Measurements from ENCODE around the gene FAM98C. TPM values are rescaled to one million over a fixed set of nuclear protein-coding genes. Genes with fewer than 3 reads are reported as not detected.
A peak's percentile ranks its signal among the peaks of the same experiment; 100 is the strongest.

Gene FAM98C
- total and polyA plus RNA-seq, 4 donors, result 10.5 to 52.3 (median 29.2) TPM

- H3K9me3 ChIP-seq (ENCODE audit: control insufficient read depth, insufficient read depth, low read length), result no peaks in the 10 kb centered on the region
- H3K36me3 ChIP-seq (ENCODE audit: control insufficient read depth, insufficient read depth, low read length), result no peaks in the 10 kb centered on the region
- no peaks in the 10 kb centered on the region for H3K27me3 ChIP-seq (ENCODE audit: control insufficient read depth, insufficient read depth, low read length)
- no peak for DNase-seq (ENCODE audit: low read depth in 4 of 6, low spot score in 6 of 6)
- H3K4me3 ChIP-seq (ENCODE audit: low read depth, low read length), result no peak overlapping the region
- no peak overlapping the region for H3K27ac ChIP-seq (ENCODE audit: low read depth, low read length)
- no peaks in the 10 kb centered on the region for H3K4me1 ChIP-seq (ENCODE audit: control insufficient read depth, insufficient read depth, low read length)
- WGBS (ENCODE audit: insufficient coverage), result 93% methylated on average over 6 of the region's 7 CpGs
Measured at GRCh38 chr19:38445362-38445761, 42.5 kb downstream of the FAM98C start.

GRCh38 chr19:38448225-38448624 is 45.3 kb downstream of the FAM98C start:
- Histone ChIP-seq H3K27ac (ENCODE audit: low read depth, low read length) (no peak overlapping the region), H3K9me3 (ENCODE audit: control insufficient read depth, insufficient read depth, low read length) (no peaks in the 10 kb centered on the region), H3K36me3 (ENCODE audit: control insufficient read depth, insufficient read depth, low read length) (peaks cover 2% of the 10 kb centered on the region), H3K27me3 (ENCODE audit: control insufficient read depth, insufficient read depth, low read length) (no peaks in the 10 kb centered on the region), H3K4me1 (ENCODE audit: control insufficient read depth, insufficient read depth, low read length) (no peaks in the 10 kb centered on the region), H3K4me3 (ENCODE audit: low read depth, low read length) (no peak overlapping the region)
- WGBS (ENCODE audit: insufficient coverage), result 95% methylated on average over 9 of the region's 9 CpGs
- DNase-seq (ENCODE audit: low read depth in 4 of 6, low spot score in 6 of 6), result no peak

GRCh38 chr19:38449518-38449917 is 46.6 kb downstream of the FAM98C start:
- Histone ChIP-seq H3K4me1 (ENCODE audit: control insufficient read depth, insufficient read depth, low read length) (no peaks in the 10 kb centered on the region), H3K4me3 (ENCODE audit: low read depth, low read length) (no peak overlapping the region), H3K27ac (ENCODE audit: low read depth, low read length) (no peak overlapping the region), H3K36me3 (ENCODE audit: control insufficient read depth, insufficient read depth, low read length) (peaks cover 2% of the 10 kb centered on the region), H3K9me3 (ENCODE audit: control insufficient read depth, insufficient read depth, low read length) (no peaks in the 10 kb centered on the region), H3K27me3 (ENCODE audit: control insufficient read depth, insufficient read depth, low read length) (no peaks in the 10 kb centered on the region)
- DNase-seq (ENCODE audit: low read depth in 4 of 6, low spot score in 6 of 6), result no peak
- WGBS (ENCODE audit: insufficient coverage), result 90% methylated on average over 2 of the region's 5 CpGs

- 88% methylated on average over 8 of the region's 8 CpGs for WGBS (ENCODE audit: insufficient coverage)
- DNase-seq (ENCODE audit: low read depth in 4 of 6, low spot score in 6 of 6), result no peak
- Histone ChIP-seq H3K27ac (ENCODE audit: low read depth, low read length) (no peak overlapping the region), H3K36me3 (ENCODE audit: control insufficient read depth, insufficient read depth, low read length) (peaks cover 2% of the 10 kb centered on the region), H3K27me3 (ENCODE audit: control insufficient read depth, insufficient read depth, low read length) (no peaks in the 10 kb centered on the region), H3K4me3 (ENCODE audit: low read depth, low read length) (no peak overlapping the region), H3K9me3 (ENCODE audit: control insufficient read depth, insufficient read depth, low read length) (no peaks in the 10 kb centered on the region), H3K4me1 (ENCODE audit: control insufficient read depth, insufficient read depth, low read length) (no peaks in the 10 kb centered on the region)
Measured at GRCh38 chr19:38451036-38451435, 48.1 kb downstream of the FAM98C start.

GRCh38 chr19:38451629-38452028 is 48.7 kb downstream of the FAM98C start:
- H3K4me3 ChIP-seq (ENCODE audit: low read depth, low read length), result no peak overlapping the region
- peaks cover 2% of the 10 kb centered on the region for H3K36me3 ChIP-seq (ENCODE audit: control insufficient read depth, insufficient read depth, low read length)
- WGBS (ENCODE audit: insufficient coverage), result 92% methylated on average over 8 of the region's 9 CpGs
- H3K27me3 ChIP-seq (ENCODE audit: control insufficient read depth, insufficient read depth, low read length), result no peaks in the 10 kb centered on the region
- no peaks in the 10 kb centered on the region for H3K9me3 ChIP-seq (ENCODE audit: control insufficient read depth, insufficient read depth, low read length)
- H3K4me1 ChIP-seq (ENCODE audit: control insufficient read depth, insufficient read depth, low read length), result no peaks in the 10 kb centered on the region
- DNase-seq (ENCODE audit: low read depth in 4 of 6, low spot score in 6 of 6), result no peak
- H3K27ac ChIP-seq (ENCODE audit: low read depth, low read length), result no peak overlapping the region

- Histone ChIP-seq H3K4me3 (ENCODE audit: low read depth, low read length) (no peak overlapping the region), H3K27ac (ENCODE audit: low read depth, low read length) (no peak overlapping the region), H3K4me1 (ENCODE audit: control insufficient read depth, insufficient read depth, low read length) (no peaks in the 10 kb centered on the region), H3K9me3 (ENCODE audit: control insufficient read depth, insufficient read depth, low read length) (no peaks in the 10 kb centered on the region), H3K27me3 (ENCODE audit: control insufficient read depth, insufficient read depth, low read length) (no peaks in the 10 kb centered on the region), H3K36me3 (ENCODE audit: control insufficient read depth, insufficient read depth, low read length) (peaks cover 2% of the 10 kb centered on the region)
- no peak for DNase-seq (ENCODE audit: low read depth in 4 of 6, low spot score in 6 of 6)
- 83% methylated on average over 44 of the region's 45 CpGs for WGBS (ENCODE audit: insufficient coverage)
Measured at GRCh38 chr19:38452430-38453366, 49.8 kb downstream of the FAM98C start.

GRCh38 chr19:38453596-38453995 is 50.7 kb downstream of the FAM98C start:
- H3K4me1 ChIP-seq (ENCODE audit: control insufficient read depth, insufficient read depth, low read length), result no peaks in the 10 kb centered on the region
- H3K4me3 ChIP-seq (ENCODE audit: low read depth, low read length), result no peak overlapping the region
- peaks cover 2% of the 10 kb centered on the region for H3K36me3 ChIP-seq (ENCODE audit: control insufficient read depth, insufficient read depth, low read length)
- no peaks in the 10 kb centered on the region for H3K27me3 ChIP-seq (ENCODE audit: control insufficient read depth, insufficient read depth, low read length)
- no peak for DNase-seq (ENCODE audit: low read depth in 4 of 6, low spot score in 6 of 6)
- no peaks in the 10 kb centered on the region for H3K9me3 ChIP-seq (ENCODE audit: control insufficient read depth, insufficient read depth, low read length)
- 71% methylated on average over 2 of the region's 3 CpGs for WGBS (ENCODE audit: insufficient coverage)
- no peak overlapping the region for H3K27ac ChIP-seq (ENCODE audit: low read depth, low read length)

- Histone ChIP-seq H3K27me3 (ENCODE audit: control insufficient read depth, insufficient read depth, low read length) (no peaks in the 10 kb centered on the region), H3K9me3 (ENCODE audit: control insufficient read depth, insufficient read depth, low read length) (no peaks in the 10 kb centered on the region), H3K4me3 (ENCODE audit: low read depth, low read length) (no peak overlapping the region), H3K27ac (ENCODE audit: low read depth, low read length) (no peak overlapping the region), H3K36me3 (ENCODE audit: control insufficient read depth, insufficient read depth, low read length) (peaks cover 2% of the 10 kb centered on the region), H3K4me1 (ENCODE audit: control insufficient read depth, insufficient read depth, low read length) (no peaks in the 10 kb centered on the region)
- no CpG with 5 or more reads among the region's 4 CpGs for WGBS (ENCODE audit: insufficient coverage)
- peak in 1 of 6 donors; percentile 23 for DNase-seq (ENCODE audit: low read depth in 4 of 6, low spot score in 6 of 6)
Measured at GRCh38 chr19:38455031-38455430, 52.1 kb downstream of the FAM98C start.

GRCh38 chr19:38457202-38457601 is 54.3 kb downstream of the FAM98C start:
- H3K36me3 ChIP-seq (ENCODE audit: control insufficient read depth, insufficient read depth, low read length), result peaks cover 2% of the 10 kb centered on the region
- no peaks in the 10 kb centered on the region for H3K9me3 ChIP-seq (ENCODE audit: control insufficient read depth, insufficient read depth, low read length)
- no peaks in the 10 kb centered on the region for H3K27me3 ChIP-seq (ENCODE audit: control insufficient read depth, insufficient read depth, low read length)
- no peak overlapping the region for H3K4me3 ChIP-seq (ENCODE audit: low read depth, low read length)
- DNase-seq (ENCODE audit: low read depth in 4 of 6, low spot score in 6 of 6), result no peak
- 94% methylated on average over 3 of the region's 5 CpGs for whole genome bisulfite sequencing (ENCODE audit: insufficient coverage)
- no peaks in the 10 kb centered on the region for H3K4me1 ChIP-seq (ENCODE audit: control insufficient read depth, insufficient read depth, low read length)
- no peak overlapping the region for H3K27ac ChIP-seq (ENCODE audit: low read depth, low read length)

All from spinal cord (tissue), 10 donors.